Measurements from ENCODE around the gene GRIA1.

Gene GRIA1

DNA sequence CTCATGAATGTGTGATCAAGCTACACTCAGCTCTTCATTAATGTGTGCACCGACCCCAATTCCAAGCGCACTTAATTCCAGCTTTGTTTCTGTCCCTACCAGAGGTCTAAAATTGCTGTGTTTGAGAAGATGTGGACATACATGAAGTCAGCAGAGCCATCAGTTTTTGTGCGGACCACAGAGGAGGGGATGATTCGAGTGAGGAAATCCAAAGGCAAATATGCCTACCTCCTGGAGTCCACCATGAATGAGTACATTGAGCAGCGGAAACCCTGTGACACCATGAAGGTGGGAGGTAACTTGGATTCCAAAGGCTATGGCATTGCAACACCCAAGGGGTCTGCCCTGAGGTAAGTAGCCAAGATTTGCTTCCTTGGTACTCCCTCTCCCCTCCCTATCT lies 279.6 kb downstream of the GRIA1 start:
- TF ChIP-seq CTCF (conservative IDR thresholded peaks at IDR 0.05; ENCODE audit: low read length) (no peak), EZH2phosphoT487 (IDR thresholded peaks at IDR 0.05; ENCODE audit: borderline replicate concordance) (no peak)
- H3K36me3 ChIP-seq (ENCODE audit: insufficient read depth, low read length) = no peaks in the 10 kb centered on the region
- H3K4me2 ChIP-seq (ENCODE audit: low read depth, low read length, poor library complexity, severe bottlenecking) = no peak overlapping the region
- H3K9me3 ChIP-seq (ENCODE audit: insufficient read depth, low read depth, low read length) = no peaks in the 10 kb centered on the region
- no peaks in the 10 kb centered on the region for H3K79me2 ChIP-seq (ENCODE audit: insufficient read depth, low read length)
- no peaks in the 10 kb centered on the region for H3F3A ChIP-seq (ENCODE audit: low read depth)
- no peak overlapping the region for H3K4me3 ChIP-seq (ENCODE audit: low read length, poor library complexity, severe bottlenecking)
- H2AFZ ChIP-seq (ENCODE audit: low read length) = no peak overlapping the region
- H4K20me1 ChIP-seq (ENCODE audit: insufficient read depth, low read length, poor library complexity, severe bottlenecking) = no peaks in the 10 kb centered on the region
- H3K9me2 ChIP-seq (replicated peaks; ENCODE audit: low read depth, low read length) = no peaks in the 10 kb centered on the region
- no peaks in the 10 kb centered on the region for H3K27me3 ChIP-seq (ENCODE audit: insufficient read depth, low read length, poor library complexity, severe bottlenecking)
- H3K4me1 ChIP-seq (ENCODE audit: insufficient read depth, low read length, poor library complexity, severe bottlenecking) = no peaks in the 10 kb centered on the region
- H3K9ac ChIP-seq (ENCODE audit: low read depth, low read length, poor library complexity, severe bottlenecking) = no peak overlapping the region

DNA sequence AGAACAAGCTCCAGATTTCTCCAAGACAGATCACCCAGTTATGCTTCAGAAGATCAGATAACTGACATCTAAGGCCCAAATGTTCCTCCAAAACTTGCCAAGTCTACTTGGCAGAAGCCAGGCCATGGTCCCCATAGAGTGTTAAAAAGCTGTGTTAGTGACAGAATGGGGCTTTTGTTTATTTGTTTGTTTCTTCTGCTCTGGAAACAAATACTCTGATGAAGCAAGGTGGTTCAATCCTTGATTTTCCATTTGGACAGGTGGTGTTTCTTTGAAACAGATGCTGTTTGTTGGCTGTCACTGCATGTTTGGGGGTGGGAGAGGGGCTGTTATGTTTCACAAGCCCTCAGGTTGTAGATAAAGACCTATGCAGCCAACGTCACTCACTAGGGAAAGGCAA lies 284.2 kb downstream of the GRIA1 start:
- no peak for TF ChIP-seq CTCF (conservative IDR thresholded peaks at IDR 0.05; ENCODE audit: low read length)
- Histone ChIP-seq H3K79me2 (ENCODE audit: insufficient read depth, low read length) (no peaks in the 10 kb centered on the region), H4K20me1 (ENCODE audit: insufficient read depth, low read length, poor library complexity, severe bottlenecking) (no peaks in the 10 kb centered on the region), H3K9me3 (ENCODE audit: insufficient read depth, low read depth, low read length) (no peaks in the 10 kb centered on the region), H3K9me2 (replicated peaks; ENCODE audit: low read depth, low read length) (no peaks in the 10 kb centered on the region), H3K36me3 (ENCODE audit: insufficient read depth, low read length) (no peaks in the 10 kb centered on the region), H3K27me3 (ENCODE audit: insufficient read depth, low read length, poor library complexity, severe bottlenecking) (no peaks in the 10 kb centered on the region), H3F3A (ENCODE audit: low read depth) (no peaks in the 10 kb centered on the region), H3K4me2 (ENCODE audit: low read depth, low read length, poor library complexity, severe bottlenecking) (no peak overlapping the region), H3K9ac (ENCODE audit: low read depth, low read length, poor library complexity, severe bottlenecking) (no peak overlapping the region), H2AFZ (ENCODE audit: low read length) (no peak overlapping the region), H3K4me3 (ENCODE audit: low read length, poor library complexity, severe bottlenecking) (no peak overlapping the region), H3K4me1 (ENCODE audit: insufficient read depth, low read length, poor library complexity, severe bottlenecking) (no peaks in the 10 kb centered on the region)

DNA sequence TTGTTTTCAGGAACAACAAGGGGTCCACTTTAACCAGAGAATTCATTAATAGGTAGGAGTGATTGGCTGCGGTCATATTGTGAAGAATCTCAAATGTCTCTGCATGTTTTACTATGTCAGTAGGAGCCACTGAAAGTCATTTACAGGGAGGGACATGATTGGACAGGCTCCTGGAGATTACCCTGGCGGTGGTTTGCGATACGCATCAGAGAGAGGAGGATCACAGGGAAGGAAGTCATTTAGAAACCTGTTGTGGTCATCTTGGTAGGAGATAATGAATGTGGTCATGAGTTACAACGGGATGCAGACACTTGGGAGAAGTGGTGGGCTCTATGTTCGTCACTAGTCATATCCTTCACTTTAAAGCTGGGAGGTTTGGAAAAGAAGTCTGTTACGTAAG lies 285.5 kb downstream of the GRIA1 start:
- Histone ChIP-seq H3K4me3 (ENCODE audit: low read length, poor library complexity, severe bottlenecking) (no peak overlapping the region), H3K9ac (ENCODE audit: low read depth, low read length, poor library complexity, severe bottlenecking) (no peak overlapping the region), H3K79me2 (ENCODE audit: insufficient read depth, low read length) (no peaks in the 10 kb centered on the region), H3K4me1 (ENCODE audit: insufficient read depth, low read length, poor library complexity, severe bottlenecking) (no peaks in the 10 kb centered on the region), H3K4me2 (ENCODE audit: low read depth, low read length, poor library complexity, severe bottlenecking) (no peak overlapping the region), H2AFZ (ENCODE audit: low read length) (no peak overlapping the region), H3K27me3 (ENCODE audit: insufficient read depth, low read length, poor library complexity, severe bottlenecking) (no peaks in the 10 kb centered on the region), H3K36me3 (ENCODE audit: insufficient read depth, low read length) (no peaks in the 10 kb centered on the region), H4K20me1 (ENCODE audit: insufficient read depth, low read length, poor library complexity, severe bottlenecking) (no peaks in the 10 kb centered on the region), H3K9me3 (ENCODE audit: insufficient read depth, low read depth, low read length) (no peaks in the 10 kb centered on the region), H3K9me2 (replicated peaks; ENCODE audit: low read depth, low read length) (no peaks in the 10 kb centered on the region), H3F3A (ENCODE audit: low read depth) (no peaks in the 10 kb centered on the region)
- TF ChIP-seq EZH2phosphoT487 (IDR thresholded peaks at IDR 0.05; ENCODE audit: borderline replicate concordance) (no peak), CTCF (conservative IDR thresholded peaks at IDR 0.05; ENCODE audit: low read length) (no peak)

Measured in Loucy (cell line).